GM21526 (cell line): Measurements from ENCODE around the gene POLD4.
A peak's percentile ranks its signal among the peaks of the same experiment; 100 is the strongest.

Source experiments
- ATAC-seq: cut with Tn5 transposase; IDR thresholded peaks from one replicate; pipeline ENCODE4 v1.9.1; 2021; ENCODE audit warnings: moderate library complexity; ENCODE audit not compliant: unreplicated experiment, low FRiP score

POLD4 gene

GRCh38 chr11:67355023-67355793, 1.9 kb upstream of the POLD4 start:
- ATAC-seq = no peak

- ATAC-seq = no peak
Measured at GRCh38 chr11:67354075-67355022, 1.0 kb upstream of the POLD4 start.

GRCh38 chr11:67352546-67353316, 615 bp downstream of the POLD4 start:
- peak; percentile 6 for ATAC-seq

DNA sequence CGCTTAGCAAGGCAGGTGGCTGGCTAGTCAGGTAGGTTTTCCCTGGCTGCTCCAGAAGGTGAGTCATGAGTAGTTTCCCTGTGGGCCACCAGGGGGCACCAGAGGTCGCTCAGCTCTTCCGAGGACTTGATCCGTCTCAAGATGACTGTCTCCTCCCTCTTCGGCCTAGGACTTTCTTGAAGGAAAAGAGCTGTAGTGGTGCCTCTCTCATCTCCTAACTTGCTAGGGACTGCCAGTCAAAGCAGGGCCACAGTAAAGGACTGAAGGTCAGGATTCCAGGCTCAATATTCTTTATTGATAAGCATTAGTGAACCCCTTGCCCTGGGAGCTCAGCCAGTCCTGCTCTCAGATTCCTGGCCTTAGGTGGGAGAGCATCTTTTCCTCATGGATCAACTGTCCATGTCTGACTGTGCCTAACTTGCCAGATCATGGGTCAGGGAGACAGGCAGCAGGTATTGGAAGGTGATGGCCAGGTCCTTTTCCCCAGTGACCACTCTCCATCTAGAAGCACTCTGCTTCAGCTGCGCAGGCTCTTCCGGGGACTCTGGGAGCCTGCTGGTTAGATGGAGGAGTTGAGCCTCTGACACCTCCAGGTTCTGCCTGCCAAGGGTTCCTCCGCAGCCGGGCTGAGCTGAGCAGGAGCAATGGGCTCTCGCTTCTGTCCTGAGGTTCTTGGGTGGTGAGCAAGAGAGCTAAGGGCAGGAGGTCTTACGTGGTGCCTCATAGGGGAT, 1.9 kb downstream of the POLD4 start:
- ATAC-seq = no peak

DNA sequence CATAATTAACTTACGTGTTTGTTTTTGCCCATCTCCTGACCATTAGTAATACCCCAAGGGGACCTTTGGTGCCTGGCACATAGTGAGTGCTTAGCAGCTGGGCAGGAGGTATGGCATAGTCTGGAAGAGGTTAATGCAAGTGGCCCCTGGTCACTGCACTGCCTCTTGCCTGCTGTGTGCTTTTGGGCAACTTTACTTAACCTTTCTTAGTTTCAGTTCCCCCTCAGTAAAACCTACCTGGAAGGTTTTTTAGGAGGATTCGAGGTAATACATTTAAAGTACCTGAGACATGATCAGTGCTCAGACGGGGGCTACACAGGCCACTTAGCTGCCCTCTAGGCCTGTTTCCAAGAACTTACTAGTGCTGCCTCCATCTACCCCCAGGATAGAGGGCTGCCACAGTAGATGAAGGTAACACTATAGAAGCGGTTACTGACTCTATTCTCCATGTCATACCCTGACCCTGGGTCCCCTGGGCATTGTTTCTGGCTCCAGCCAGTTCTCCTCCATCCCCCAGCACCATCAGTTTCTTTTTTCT, 3.3 kb downstream of the POLD4 start:
- no peak for ATAC-seq

GRCh38 chr11:67349457-67349856, 3.9 kb downstream of the POLD4 start:
- no peak for ATAC-seq

- ATAC-seq = no peak
Measured at GRCh38 chr11:67349036-67349435, 4.3 kb downstream of the POLD4 start.

DNA sequence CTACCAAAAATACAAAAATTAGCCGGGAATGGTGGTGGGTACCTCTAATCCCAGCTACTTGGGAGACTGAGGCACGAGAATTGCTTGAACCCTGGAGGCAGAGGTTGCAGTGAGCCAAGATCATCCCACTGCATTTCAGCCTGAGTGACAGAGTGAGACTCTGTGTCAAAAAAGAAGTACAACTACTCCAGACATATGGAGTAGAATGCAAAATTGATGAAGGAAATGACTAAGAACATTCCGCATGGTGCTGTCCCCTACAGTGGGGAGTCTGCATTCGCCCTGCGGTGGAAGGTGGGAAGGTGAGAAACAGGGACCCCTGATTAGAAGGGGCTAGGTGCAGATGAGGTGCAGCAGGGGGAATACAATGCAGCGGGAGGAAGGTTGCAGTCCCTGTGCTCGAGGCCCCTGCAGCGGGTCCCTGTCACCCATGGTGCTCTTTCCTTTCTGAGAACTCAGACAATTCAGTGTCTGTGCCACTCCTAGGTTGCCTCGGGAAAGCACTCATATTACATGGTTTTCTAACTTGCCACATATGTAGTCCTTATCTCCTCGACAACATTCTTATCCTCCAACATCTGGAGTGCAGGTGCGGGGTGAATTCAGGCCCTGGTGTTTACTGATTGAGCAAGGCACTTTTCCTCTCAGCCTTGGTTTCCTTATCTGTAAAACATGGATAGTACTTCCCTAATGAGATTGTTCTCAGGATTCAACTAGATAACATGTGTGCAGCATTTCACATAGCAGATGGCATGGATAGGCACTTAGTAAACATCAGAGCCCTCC, 5.2 kb downstream of the POLD4 start:
- no peak for ATAC-seq

DNA sequence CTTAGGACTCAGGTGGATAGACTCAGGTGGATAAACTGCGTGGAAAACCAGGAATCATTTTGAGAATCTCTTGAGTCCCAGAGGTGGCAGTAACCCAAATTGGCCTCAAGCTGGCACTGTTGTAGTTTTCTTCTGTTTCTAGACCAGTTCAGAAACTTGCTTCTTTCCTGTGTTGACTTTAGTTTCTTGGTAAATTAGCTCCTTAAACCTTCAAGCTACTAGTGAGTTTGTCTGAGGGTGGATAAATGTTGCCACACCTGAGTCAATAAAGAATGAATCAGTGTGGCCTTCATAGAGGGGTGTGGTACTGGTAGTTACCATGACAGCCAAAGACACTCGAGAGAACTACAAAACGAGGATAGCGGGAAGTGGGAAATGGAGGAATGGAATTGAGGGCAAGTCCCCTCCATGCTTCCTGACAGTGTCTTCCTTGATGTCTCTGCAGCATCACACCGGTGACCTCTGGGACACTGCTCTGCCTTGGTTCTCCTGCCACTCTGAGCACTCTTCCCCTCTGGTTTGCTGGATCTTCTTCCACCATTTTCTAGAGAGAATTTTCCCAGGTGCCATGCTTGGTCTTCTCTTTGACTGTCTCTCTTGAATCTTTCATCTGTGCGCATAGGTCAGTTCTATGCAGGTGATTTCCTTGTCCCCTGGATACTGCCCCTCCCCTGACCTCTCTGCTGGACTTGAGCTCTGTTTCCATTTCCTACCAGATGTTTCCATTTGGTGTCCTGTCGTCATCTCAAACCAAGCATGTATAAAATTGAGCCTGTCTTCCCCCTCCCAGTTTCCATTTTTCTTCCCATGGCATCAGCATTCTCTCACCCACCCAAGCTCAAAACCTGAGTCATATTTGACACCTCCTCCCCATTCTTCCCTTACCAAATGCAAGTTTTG, 7.2 kb downstream of the POLD4 start:
- no peak for ATAC-seq

DNA sequence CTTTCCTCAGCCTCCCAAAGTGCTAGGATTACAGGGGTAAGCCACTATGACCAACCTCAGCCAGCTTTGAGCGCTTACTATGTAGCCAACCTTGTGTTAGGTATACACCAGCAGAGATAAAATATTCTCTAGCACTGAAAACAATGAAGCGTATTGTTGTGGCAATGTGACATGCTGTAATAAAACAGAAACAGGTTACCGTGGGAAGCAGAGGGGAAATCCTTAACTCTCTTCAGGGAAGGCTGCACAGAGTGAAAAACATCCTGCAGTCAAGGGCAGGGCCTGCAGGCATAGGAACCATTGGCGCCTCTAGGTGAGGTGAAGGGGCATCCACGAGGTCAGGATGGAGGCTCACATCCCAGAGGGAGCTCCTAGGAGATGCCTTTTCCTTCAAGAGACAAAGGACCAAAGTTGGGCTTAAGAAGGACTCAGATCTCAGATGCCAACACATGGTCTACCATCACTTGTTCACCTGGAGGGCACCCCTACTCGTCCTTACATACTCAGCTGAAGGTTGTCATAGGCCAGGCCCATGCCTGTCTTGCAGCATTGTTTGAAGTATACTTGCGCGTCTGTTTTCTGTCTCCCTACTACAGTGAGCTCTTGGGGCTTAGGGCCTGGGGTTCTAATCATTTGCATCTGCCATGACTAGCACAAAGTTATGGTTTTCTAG, 8.0 kb downstream of the POLD4 start:
- ATAC-seq = no peak

- ATAC-seq = no peak
Measured at GRCh38 chr11:67344264-67344663, 9.1 kb downstream of the POLD4 start.

GRCh38 chr11:67337257-67337656, 16.1 kb downstream of the POLD4 start:
- no peak for ATAC-seq

DNA sequence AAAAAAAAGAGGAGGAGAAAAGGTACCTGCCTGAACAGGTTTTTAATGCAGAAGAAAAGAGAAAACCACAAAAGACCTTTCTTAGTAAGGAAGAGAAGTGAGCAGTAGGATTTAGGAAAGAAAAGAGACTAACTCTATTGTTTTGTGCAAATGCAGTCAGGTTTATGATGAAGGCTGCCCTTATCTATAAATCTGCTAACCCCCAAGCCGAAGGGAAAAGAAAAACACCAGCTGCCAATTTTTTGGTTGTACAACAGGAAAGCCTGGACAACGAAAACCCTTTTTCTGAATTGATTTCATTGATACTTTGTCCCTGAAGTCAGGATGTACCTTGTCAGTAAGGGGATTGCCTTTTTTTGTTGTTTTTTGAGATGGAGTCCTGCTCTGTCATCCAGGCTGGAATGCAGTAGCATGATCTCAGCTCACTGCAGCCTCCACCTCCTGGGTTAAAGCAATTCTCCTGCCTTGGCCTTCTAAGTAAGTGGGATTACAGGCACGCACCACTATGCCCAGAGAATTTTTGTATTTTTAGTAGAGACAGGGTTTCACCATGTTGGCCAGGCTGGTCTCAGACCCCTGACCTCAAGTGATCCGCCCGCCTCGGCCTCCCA, 21.2 kb downstream of the POLD4 start:
- ATAC-seq = no peak

GRCh38 chr11:67323526-67323925, 29.8 kb downstream of the POLD4 start:
- no peak for ATAC-seq

DNA sequence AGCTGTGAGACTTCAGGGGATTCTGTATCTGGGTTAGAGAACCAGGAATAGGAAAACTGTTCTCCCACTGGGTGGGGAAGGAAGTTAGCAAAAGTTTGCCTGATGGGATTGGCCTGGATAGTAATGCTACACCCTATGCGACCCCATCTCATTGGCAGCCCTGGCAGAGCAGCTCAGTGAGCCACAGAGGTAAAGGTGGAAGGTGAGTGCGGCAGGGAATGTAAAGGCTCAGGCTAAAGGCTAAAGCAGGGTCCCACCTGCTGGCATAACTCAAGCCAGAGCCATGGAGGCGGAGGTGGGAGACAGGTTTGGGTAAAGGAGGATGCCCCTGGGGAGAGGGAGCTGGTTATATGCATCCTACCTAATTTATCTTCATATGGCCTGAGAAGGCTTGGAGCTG, 31.3 kb downstream of the POLD4 start:
- ATAC-seq = no peak

- ATAC-seq = no peak
Measured at GRCh38 chr11:67321313-67321871, 32.0 kb downstream of the POLD4 start.

GRCh38 chr11:67320691-67321090, 32.7 kb downstream of the POLD4 start:
- ATAC-seq = no peak
